H9 (cell line): ENCODE data around the gene CRLF2. TPM values are rescaled to one million over a fixed set of nuclear protein-coding genes. Genes with fewer than 3 reads are reported as not detected.
"Not testable (repeated sequence)": the region's sequence is repeated elsewhere in the genome, so short reads cannot be mapped to it uniquely, and the experiment has no call there.

Experiments
- DNase-seq: peaks from one replicate; pipeline ENCODE4 v3.0.0-alpha.2; 2017
- H2AFZ ChIP-seq: one replicate; pipeline ENCODE4 v1.6.1; 2013; ENCODE audit warnings: mild to moderate bottlenecking, low read length, control low read depth, moderate library complexity
- H2AK5ac ChIP-seq: 2 replicates; pipeline ENCODE4 v1.6.1; 2013; ENCODE audit warnings: low read length, control low read depth, mixed read lengths; ENCODE audit not compliant: insufficient read length
- H2BK120ac ChIP-seq: one replicate; pipeline ENCODE4 v1.6.1; 2013; ENCODE audit warnings: low read depth, mild to moderate bottlenecking, low read length, control low read depth, inconsistent platforms; ENCODE audit not compliant: poor library complexity, severe bottlenecking
- H2BK12ac ChIP-seq: 2 replicates; pipeline ENCODE4 v1.6.1; 2013; ENCODE audit warnings: low read length, control low read depth, mixed read lengths, low read depth; ENCODE audit not compliant: insufficient read length
- H2BK15ac ChIP-seq: 2 replicates; pipeline ENCODE4 v1.6.1; 2013; ENCODE audit warnings: low read depth, low read length, control low read depth
- H2BK20ac ChIP-seq: one replicate; pipeline ENCODE4 v1.6.1; 2013; ENCODE audit warnings: low read depth, mild to moderate bottlenecking, low read length, control low read depth, inconsistent platforms; ENCODE audit not compliant: poor library complexity, severe bottlenecking
- H2BK5ac ChIP-seq: 2 replicates; pipeline ENCODE4 v1.6.1; 2013; ENCODE audit warnings: low read length, control low read depth, mixed read lengths; ENCODE audit not compliant: insufficient read length
- H3K14ac ChIP-seq: 2 replicates; pipeline ENCODE4 v1.6.1; 2013; ENCODE audit warnings: low read length, control low read depth; ENCODE audit not compliant: insufficient read depth
- H3K18ac ChIP-seq: 2 replicates; pipeline ENCODE4 v1.6.1; 2013; ENCODE audit warnings: low read depth, mild to moderate bottlenecking, mixed read lengths, low read length, control low read depth; ENCODE audit not compliant: insufficient read length
- H3K23ac ChIP-seq: 2 replicates; pipeline ENCODE4 v1.6.1; 2013; ENCODE audit warnings: low read length, control low read depth, mixed read lengths, low read depth; ENCODE audit not compliant: insufficient read length
- H3K23me2 ChIP-seq: 2 replicates; pipeline ENCODE4 v1.6.1; 2013; ENCODE audit warnings: low read depth, mild to moderate bottlenecking, mixed read lengths, low read length, control low read depth; ENCODE audit not compliant: insufficient read length, poor library complexity, severe bottlenecking
- H3K27ac ChIP-seq: 2 replicates; pipeline ENCODE4 v1.5.1; 2013; ENCODE audit warnings: low read length, control low read depth, mixed read lengths, low read depth; ENCODE audit not compliant: insufficient read length
- H3K27me3 ChIP-seq: 2 replicates; pipeline ENCODE4 v1.6.1; 2013; ENCODE audit warnings: low read length, control low read depth, inconsistent platforms; ENCODE audit not compliant: insufficient read depth
- H3K4ac ChIP-seq: 2 replicates; pipeline ENCODE4 v1.6.1; 2013; ENCODE audit warnings: low read depth, mild to moderate bottlenecking, control low read depth, inconsistent platforms, low read length, moderate library complexity
- H3K4me1 ChIP-seq: 2 replicates; pipeline ENCODE4 v1.6.1; 2013; ENCODE audit warnings: low read length, control low read depth, inconsistent platforms; ENCODE audit not compliant: insufficient read depth
- H3K4me2 ChIP-seq: 2 replicates; pipeline ENCODE4 v1.6.1; 2013; ENCODE audit warnings: low read length, control low read depth, mixed read lengths; ENCODE audit not compliant: insufficient read length, insufficient read depth
- H3K56ac ChIP-seq: 2 replicates; pipeline ENCODE4 v1.6.1; 2013; ENCODE audit warnings: low read depth, mild to moderate bottlenecking, mixed read lengths, low read length, control low read depth; ENCODE audit not compliant: insufficient read length
- H3K79me1 ChIP-seq: 2 replicates; pipeline ENCODE4 v1.6.1; 2013; ENCODE audit warnings: low read depth, mild to moderate bottlenecking, moderate library complexity, low read length, control low read depth, inconsistent platforms; ENCODE audit not compliant: insufficient read depth, poor library complexity, severe bottlenecking
- H3K79me2 ChIP-seq: 2 replicates; pipeline ENCODE4 v1.6.1; 2013; ENCODE audit warnings: low read length, control low read depth, inconsistent platforms; ENCODE audit not compliant: insufficient read depth
- H3K9ac ChIP-seq: 2 replicates; pipeline ENCODE4 v1.6.1; 2013; ENCODE audit warnings: low read length, control low read depth, mixed read lengths; ENCODE audit not compliant: insufficient read length; ENCODE audit errors: extremely low read depth
- H3K9me3 ChIP-seq: one replicate; pipeline ENCODE4 v1.6.1; 2013; ENCODE audit warnings: low read depth, low read length, inconsistent platforms; ENCODE audit not compliant: control insufficient read depth
- H3T11ph ChIP-seq: one replicate; pipeline ENCODE4 v1.6.1; 2013; ENCODE audit warnings: mild to moderate bottlenecking, low read length, control low read depth, inconsistent platforms
- H4K20me1 ChIP-seq: one replicate; pipeline ENCODE4 v1.6.1; 2013; ENCODE audit not compliant: control insufficient read depth, insufficient read length, insufficient read depth
- H4K5ac ChIP-seq: 2 replicates; pipeline ENCODE4 v1.6.1; 2013; ENCODE audit warnings: low read depth, mild to moderate bottlenecking, mixed read lengths, low read length, control low read depth; ENCODE audit not compliant: insufficient read length
- H4K8ac ChIP-seq: replicated peaks from 2 replicates; pipeline ENCODE4 v1.6.1; 2013; ENCODE audit warnings: low read length, control low read depth, mixed read lengths, low read depth; ENCODE audit not compliant: insufficient read length
- H4K91ac ChIP-seq: 2 replicates; pipeline ENCODE4 v1.6.1; 2013; ENCODE audit warnings: low read depth, mild to moderate bottlenecking, moderate library complexity, mixed read lengths, low read length, control low read depth; ENCODE audit not compliant: insufficient read length
- H3K27ac Mint-ChIP-seq, 3 experiments: 2 replicates in 2 of 3; 3 replicates in 1 of 3; pipeline ENCODE4 v1.8.0; 2020 to 2021; ENCODE audit warnings: mixed read lengths in 3 of 3, mild to moderate bottlenecking in 1 of 3, moderate library complexity in 1 of 3
- H3K27me3 Mint-ChIP-seq: 2 replicates; pipeline ENCODE4 v1.8.0; 2021; ENCODE audit warnings: low read depth, mild to moderate bottlenecking, moderate library complexity, mixed read lengths
- H3K36me3 Mint-ChIP-seq, 3 experiments: 2 replicates in 2 of 3; 3 replicates in 1 of 3; pipeline ENCODE4 v1.8.0; 2020 to 2021; ENCODE audit warnings: low read depth in 3 of 3, mixed read lengths in 3 of 3; ENCODE audit not compliant: insufficient read depth in 1 of 3
- H3K4me1 Mint-ChIP-seq, 2 experiments: 2 replicates each; pipeline ENCODE4 v1.8.0; 2020; ENCODE audit warnings: mixed read lengths in 2 of 2
- H3K4me3 Mint-ChIP-seq, 2 experiments: 2 replicates in 1 of 2; 3 replicates in 1 of 2; pipeline ENCODE4 v1.8.0; 2020 to 2021; ENCODE audit warnings: mild to moderate bottlenecking in 2 of 2, mixed read lengths in 2 of 2, moderate library complexity in 1 of 2
- H3K9me3 Mint-ChIP-seq, 2 experiments: 2 replicates in 1 of 2; 3 replicates in 1 of 2; pipeline ENCODE4 v1.8.0; 2020; ENCODE audit warnings: mild to moderate bottlenecking in 2 of 2, mixed read lengths in 2 of 2, moderate library complexity in 1 of 2
- WGBS: extraction: QIAGEN DNeasy Blood & Tissue Kit; methylation state at CpG from one replicate; pipeline ENCODE4 v1.1.7; 2013; ENCODE audit warnings: missing lambda C conversion rate, low lambda C conversion rate, mixed read lengths; ENCODE audit not compliant: insufficient read length; ENCODE audit errors: extremely low coverage; 5-methylcytosine and 5-hydroxymethylcytosine counted together
- total RNA-seq: library from RNA; stranded (reverse); gene quantifications from 2 replicates; pipeline ENCODE4 v1.2.1, GENCODE V29; 2021

The CRLF2 gene
- total RNA-seq, 1 experiment from 2014 or later, result not detected

DNA sequence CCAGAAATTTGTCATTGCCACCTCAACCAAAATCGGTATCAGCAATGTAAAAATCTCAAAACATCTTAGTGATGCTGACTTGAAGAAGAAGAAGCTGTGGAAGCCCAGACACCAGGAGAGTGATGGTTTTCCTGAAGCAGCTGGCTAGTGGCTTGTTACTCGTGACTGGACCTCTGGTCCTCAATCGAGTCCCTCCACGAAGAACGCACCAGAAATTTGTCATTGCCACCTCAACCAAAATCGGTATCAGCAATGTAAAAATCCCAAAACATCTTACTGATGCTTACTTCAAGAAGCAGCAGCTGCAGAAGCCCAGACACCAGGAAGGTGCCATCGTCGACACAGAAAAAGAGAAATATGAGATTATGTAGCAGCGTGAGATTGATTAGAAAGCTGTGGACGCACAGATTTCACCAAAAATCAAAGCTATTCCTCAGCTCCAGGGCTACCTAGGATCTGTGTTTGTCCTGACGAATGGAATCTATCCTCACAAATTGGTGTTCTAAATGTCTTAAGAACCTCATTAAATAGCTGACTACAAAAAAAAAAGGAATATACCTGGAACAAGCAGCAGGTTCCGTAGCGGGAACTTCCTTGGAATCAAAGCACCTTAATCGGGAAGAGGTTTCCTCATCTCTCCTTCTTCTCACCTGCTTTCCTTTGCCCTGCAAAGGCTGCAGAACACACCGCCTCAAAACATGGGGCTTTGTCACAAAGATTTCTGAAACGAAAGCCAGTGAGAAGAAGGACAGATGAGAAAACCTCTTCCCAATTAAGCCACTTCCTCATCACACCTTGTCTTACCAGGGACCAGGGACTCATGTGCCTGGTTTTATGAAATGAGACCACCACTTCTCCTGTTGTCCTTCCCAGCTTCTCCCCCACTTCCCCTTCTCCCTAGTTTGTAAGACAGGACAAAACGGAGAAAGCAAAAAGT, 37.6 kb downstream of the CRLF2 start:
- not testable (repeated sequence) for H3K9me3 ChIP-seq, H3K56ac ChIP-seq, H3K23ac ChIP-seq, H2AFZ ChIP-seq, H2BK20ac ChIP-seq, H3T11ph ChIP-seq, DNase-seq, H3K79me2 ChIP-seq, H3K23me2 ChIP-seq, H2AK5ac ChIP-seq, H3K4me2 ChIP-seq, H3K27ac ChIP-seq, H3K27me3 ChIP-seq, H3K9me3 Mint-ChIP-seq, H2BK120ac ChIP-seq, H3K18ac ChIP-seq, H3K79me1 ChIP-seq, H4K20me1 ChIP-seq, H4K8ac ChIP-seq, H2BK5ac ChIP-seq, H3K9ac ChIP-seq, H4K5ac ChIP-seq, H2BK12ac ChIP-seq, H3K14ac ChIP-seq, H4K91ac ChIP-seq, H2BK15ac ChIP-seq, H3K4me1 ChIP-seq, H3K36me3 Mint-ChIP-seq, H3K4ac ChIP-seq, H3K4me3 Mint-ChIP-seq
- no CpG with 5 or more reads among the region's 17 CpGs for WGBS
- Mint-ChIP-seq H3K27ac (peak overlapping the region in 2 of 3 experiments; percentile 8 to 90; a peak in 2 of 7 replicates), H3K27me3 (peaks cover 32% of the 10 kb centered on the region), H3K4me1 (peaks cover 47% of the 10 kb centered on the region in 2 experiments)

DNA sequence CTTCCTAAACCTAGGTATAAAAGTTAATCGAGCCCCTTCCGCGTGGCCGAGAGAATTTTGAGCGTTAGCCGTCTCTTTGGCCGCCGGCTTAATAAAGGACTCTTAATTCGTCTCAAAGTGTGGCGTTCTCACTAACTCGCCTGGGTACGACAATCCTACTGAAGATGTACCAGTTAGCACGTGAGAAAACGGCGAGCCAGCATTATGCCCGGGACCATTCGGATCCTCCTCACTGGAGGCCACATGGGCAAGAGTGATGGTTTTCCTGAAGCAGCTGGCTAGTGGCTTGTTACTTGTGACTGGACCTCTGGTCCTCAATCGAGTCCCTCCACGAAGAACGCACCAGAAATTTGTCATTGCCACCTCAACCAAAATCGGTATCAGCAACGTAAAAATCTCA, 39.0 kb downstream of the CRLF2 start:
- H2BK120ac ChIP-seq, H4K8ac ChIP-seq, H3K23me2 ChIP-seq, H3T11ph ChIP-seq, H3K23ac ChIP-seq, DNase-seq, H3K27ac Mint-ChIP-seq, H3K9me3 ChIP-seq, H3K4me1 ChIP-seq, H4K5ac ChIP-seq, H3K56ac ChIP-seq, H2BK12ac ChIP-seq, H3K27ac ChIP-seq, H3K79me1 ChIP-seq, H3K79me2 ChIP-seq, H3K9ac ChIP-seq, H4K20me1 ChIP-seq, H3K4me2 ChIP-seq, H2AFZ ChIP-seq, H2BK20ac ChIP-seq, H3K14ac ChIP-seq, H3K27me3 ChIP-seq, H2AK5ac ChIP-seq, H3K36me3 Mint-ChIP-seq, H3K18ac ChIP-seq, H3K4ac ChIP-seq, H2BK15ac ChIP-seq, H4K91ac ChIP-seq, H2BK5ac ChIP-seq: not testable (repeated sequence)
- H3K9me3 Mint-ChIP-seq, result peaks cover 11 to 16% of the 10 kb centered on the region in 2 experiments
- peaks cover 32% of the 10 kb centered on the region for H3K27me3 Mint-ChIP-seq
- H3K4me1 Mint-ChIP-seq, result peaks cover 44 to 48% of the 10 kb centered on the region in 2 experiments
- H3K4me3 Mint-ChIP-seq, result peak overlapping the region in 1 of 2 experiments; percentile 20; a peak in 1 of 5 replicates
- no CpG with 5 or more reads among the region's 22 CpGs for WGBS
